ENCODE measurements around the gene VENTX.

The VENTX gene

DNA sequence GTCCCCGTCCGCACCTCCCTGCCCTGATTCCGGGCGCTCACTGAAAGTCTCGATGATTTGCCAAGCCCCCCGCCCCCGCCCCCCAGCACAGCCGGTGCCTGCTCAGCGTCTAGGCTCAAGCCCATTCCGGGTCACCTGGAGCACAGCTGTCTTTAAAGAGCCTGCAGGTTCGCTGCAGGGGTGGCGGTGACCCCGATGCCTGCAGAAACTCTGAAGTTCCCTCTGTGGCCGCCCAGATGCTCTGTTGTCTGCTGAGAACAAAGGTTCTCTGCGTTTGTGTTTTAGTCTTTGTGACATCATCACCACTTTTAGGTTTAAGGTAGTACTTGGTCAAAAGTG, 780 bp downstream of the VENTX start:
- no peak for DNase-seq

DNA sequence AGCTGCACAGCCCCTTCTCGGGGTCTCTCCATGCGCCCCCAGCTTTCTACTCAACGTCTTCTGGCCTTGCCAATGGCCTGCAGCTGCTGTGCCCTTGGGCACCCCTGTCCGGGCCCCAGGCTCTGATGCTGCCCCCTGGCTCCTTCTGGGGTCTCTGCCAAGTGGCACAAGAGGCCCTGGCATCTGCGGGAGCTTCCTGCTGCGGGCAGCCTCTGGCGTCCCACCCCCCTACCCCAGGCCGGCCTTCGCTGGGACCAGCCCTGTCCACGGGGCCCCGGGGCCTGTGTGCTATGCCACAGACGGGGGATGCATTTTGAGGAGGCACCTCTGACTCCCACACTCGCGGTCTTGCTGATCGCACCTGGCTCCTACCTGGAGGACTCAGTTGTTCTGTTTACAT, 2.3 kb downstream of the VENTX start:
- no peak for DNase-seq

DNA sequence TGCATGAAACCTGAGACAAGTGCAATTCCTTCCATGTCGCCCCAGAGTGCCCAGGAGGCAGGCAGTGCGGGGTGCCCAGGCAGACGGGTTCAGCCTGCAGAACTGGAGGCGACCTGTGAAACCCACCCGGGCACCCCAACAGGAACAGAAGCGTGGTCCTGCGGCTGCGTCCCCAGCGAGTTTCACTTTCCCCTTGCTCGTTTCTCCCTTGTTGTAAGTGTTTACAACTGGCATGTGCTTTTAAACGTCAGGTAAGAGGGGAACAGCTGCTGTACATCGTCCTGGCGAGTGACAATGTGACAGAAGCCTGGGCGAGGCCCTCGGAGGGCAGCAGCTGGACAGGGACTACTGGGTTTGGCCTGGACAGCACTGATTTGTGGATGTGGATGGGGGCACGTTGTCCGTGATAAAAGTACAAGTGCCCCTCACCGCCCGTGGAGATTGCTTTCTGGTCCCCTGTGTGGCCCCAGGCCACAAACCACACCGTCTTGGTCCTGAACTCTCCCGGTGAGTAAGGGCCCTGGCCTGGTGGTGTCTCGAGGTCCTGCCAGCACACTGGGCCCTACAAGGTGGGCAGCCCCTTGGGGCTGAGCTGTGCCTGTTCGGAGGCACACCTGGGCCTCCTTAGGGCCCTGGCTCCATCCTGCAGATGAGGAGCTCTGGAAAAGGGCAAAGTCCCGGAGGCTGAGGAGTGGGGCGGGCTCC, 4.0 kb downstream of the VENTX start:
- peak; percentile 20 for DNase-seq

DNA sequence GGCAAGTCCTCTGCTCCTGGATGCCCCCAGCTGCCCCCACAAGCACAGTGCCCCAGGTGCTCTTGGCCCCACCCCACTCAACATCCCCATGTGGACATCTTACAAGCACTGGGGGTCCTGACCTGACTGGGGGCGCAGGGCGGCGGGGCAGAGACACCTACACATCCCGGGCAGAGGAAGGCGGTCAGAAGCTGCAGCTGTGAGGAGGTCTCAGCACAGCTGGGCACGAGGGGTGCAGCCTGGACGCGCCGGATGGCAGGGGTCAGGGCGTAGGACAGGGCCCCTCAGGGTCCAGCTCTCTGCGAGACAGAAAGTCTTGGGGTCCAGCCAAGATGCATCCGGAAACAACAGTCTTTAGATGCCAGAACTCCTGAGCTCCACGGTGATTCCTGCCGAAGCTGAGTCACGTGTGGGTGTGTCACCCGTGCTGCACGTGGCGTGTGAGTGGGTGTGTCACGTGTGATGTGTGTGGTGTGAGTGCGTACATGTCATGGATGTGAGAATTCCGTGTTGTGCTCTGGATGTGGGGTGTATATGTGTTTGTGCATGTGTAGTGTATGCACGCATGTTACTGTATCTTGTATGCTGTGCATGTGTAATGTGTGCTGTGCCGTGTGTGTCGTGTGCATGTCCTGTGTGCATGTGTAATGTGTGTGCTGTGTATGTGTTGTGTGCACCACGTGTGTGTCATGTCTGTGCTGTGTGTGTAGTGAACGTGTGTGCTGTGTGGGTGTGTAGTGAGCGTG, 5.1 kb downstream of the VENTX start:
- DNase-seq = no peak

DNA sequence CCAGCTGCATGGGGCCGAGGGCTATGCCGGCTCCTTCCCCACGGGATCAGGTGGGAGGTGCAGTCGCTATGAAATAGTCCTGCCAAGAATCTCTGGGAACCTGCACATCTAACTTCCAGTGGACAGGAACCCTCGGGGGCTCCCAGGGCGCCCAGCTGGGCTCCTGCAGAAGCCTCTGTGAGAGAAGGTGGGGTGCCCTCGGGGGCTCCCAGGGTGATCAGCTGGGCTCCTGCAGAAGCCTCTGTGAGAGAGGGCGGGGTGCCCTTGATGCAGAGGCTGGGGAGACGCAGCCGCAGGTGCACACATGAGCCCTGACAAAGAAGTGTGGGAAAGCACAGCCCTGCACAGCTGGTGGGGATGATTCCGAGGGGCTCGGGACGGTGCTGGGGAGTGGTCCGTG, 5.9 kb downstream of the VENTX start:
- DNase-seq = no peak

DNA sequence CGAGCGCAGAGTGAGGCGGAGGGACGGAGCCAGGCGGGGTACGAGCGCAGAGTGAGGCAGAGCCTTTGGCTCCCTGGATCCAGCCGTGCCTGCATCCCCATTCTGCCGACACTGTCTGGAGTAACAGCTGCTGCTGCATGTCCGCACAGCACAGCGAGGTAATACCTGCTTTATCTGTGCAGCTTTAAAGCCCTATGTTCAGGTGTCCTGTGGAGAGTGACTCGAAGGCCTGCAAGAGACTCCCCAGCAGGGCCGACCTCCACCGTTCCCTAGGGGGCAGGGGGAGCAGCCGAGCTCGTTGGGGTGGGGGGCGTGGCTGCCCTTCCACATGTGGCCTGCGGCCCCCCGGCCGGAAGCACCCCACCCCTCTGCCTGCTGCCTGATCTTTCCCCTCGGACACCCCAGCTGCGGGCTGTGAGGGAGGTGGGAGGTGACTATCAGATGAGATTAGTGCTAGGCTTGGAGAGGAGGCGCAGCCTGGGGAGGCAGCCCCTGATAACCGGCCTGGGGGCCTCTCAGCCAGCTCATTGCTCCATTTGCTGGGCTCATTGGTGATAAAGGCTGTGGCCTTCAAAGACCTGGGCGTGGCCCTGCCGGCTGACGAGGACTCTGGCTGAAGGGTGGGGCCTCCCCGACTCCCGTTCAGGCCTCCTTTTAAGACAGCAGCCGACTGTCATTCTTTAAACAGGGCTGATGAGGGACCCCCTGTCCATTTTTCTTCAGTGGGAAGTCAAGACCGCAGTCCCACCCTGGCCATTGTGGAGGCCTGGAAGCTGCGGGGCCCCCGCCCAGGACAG, 8.0 kb downstream of the VENTX start:
- DNase-seq = no peak

DNA sequence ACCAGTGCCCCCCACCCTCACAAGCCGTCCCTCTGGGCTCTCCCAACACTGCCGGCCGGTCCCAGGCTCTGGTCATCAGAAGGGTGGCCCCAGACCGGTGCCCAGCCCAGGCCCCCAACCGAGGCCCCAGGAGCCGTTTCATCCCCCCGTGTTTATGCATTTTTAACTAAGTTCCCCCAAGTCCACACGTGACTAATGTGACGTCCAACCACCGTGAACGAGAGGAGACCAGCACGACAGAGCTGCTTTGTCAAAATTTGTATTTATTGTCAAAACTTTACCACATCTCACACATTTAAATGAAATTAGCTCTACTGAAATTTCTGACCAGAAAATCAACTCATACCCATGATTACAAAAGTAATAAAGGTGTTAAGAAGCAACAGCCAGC, 8.6 kb downstream of the VENTX start:
- no peak for DNase-seq

DNA sequence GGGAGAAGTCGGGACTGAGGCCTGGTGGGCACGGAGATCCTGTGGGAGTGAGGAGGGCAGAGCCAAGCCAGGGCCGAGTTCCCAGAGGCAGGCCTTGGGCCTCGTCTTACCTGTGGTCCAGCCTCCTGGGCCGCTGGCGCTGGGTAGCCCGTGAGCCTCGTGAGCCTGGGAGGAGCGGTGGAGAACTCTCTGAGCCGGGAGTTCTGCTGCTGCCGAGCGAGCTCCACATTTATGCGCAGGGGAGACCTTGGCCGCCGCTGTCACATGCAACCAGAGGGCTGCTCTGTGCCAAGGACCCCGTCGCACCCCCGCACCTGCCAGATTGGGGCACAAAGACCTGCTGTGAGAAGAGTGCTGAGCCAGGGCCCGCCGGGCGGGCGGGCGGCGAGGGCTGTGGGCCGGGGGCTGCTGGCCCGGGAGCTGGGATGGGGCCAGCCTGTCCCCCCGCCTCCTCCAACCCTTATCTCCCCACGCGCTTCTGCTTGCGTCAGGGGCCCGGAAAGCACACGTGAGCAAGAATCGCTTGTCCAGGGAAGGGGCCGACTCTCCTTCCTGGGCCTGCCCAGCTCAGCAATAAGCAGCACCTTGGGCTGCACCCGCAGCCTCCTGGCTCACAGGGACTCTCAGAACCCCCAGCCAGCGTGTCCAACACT, 10.2 kb downstream of the VENTX start:
- DNase-seq = no peak

DNA sequence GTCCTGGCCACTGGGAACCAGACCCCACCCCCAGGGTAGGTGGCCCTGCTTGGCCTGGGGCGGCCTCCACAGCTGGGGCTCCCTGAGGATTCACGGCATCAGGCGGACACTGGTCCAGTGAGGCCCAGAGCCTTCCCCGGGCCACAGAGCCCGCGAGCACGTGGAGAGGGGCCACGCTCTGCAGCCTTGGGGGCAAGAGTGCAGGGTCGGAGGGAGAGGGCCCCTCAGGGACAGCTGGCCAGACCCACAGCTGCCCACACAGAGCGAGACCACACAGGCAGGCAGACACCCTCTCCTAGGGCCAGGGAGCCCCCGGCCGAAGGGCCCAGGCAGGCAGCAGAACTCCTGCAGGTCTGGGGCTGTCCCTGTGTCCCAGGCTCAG, 10.7 kb downstream of the VENTX start:
- no peak for DNase-seq

DNA sequence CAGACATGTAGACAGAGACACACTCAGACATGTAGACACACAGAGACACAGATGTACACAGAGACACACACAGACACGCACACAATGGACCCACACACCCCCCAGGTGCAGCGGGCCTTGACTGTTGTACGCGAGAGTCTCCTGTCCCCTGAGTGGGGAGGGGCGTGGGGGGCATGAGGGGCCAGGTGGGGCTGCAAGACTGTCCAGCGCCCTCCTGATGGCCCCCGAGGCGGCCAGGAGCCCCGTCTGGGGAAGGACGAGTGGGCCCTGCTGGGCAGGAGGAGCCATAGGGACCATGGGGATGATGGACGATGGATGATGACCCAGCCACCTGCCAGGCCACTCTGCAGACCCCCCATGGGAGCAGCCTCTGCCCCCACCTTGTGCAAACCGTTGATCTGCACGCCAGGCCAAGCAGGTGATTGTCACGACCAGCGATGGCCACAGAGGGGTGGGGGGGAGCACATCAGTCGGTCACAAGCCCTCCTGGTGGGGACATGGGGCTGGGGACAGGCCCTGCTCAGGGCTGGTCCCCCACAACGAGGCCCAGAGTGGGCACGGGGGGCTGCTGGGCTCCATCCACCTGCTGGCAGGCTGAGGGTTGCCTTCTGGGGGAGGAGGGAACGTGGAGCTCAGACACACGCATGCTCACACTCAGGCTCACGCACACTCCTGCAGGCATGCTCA, 11.6 kb downstream of the VENTX start:
- no peak for DNase-seq

DNA sequence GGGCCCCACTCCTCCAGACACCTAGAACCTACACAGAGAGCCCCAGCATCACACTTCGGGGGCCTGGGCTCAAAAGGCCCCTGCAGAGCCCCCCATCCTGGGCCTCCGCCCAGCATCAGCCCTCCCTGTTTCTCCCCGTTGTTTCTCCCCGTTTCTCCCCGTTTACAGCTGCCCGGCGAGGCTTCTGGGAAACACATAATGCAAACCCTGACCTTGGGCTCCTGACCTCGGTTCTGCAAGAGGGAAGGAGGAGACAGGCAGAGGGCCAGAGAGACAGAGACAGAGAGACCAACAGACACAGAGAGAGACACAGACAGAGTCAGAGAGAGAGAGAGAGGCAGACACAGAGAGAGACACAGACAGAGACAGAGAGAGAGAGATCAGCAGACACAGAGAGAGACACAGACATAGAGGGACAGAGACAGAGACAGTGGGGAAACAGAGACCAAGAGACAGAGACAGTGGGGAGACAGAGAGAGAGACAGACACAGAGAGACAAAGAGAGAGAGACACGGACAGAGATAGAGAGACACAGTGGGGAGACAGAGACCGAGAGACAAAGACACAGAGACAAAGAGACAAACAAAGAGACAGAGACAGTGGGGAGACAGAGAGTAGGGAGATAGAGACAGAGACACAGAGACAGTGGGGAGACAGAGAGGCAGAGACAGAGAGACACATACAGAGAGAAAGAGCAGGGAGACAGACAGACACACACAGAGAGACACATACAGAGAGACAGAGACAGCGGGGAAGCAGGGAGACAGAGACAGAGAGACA, 12.5 kb downstream of the VENTX start:
- DNase-seq = no peak

DNA sequence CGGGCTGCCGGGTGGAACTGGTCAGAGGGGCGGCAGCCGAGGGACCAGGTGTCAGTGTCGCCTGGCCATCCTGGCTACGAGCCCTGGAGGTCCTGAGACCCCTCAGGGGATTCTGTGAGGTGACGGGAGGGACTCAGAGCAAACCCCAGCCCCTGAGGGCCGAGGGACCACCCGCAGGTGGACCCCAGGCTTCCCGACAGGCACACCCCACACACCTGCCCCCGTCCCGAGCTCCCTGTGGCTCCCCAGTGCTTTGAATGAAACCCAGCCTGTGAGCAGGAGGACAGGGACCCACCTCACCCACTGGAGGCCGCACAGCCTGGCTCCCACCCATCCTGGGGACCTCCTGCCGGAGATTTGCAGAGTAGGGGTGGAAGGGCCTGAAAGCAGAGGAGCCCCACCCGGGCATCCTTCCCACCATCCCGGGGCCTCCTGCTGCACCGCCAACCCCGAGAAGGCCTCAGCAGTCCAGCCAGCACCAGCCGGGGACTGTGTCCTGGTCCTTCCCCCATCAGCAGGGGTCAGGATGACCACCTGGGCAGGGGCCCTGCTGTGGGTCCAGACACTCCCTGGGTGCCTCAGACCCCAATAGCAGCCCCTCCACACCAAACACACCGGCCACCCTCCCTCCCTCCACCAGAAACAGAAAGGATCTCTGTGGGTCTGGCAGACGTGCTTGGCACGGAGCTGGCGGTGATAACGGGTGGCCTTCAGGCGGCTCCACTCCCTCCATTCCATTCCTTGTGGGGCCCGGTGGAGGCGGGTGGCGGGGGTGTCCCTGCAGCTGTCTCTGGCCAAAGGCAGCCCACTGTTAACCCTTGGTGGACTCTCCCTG, 13.9 kb downstream of the VENTX start:
- peak; percentile 38 for DNase-seq

DNA sequence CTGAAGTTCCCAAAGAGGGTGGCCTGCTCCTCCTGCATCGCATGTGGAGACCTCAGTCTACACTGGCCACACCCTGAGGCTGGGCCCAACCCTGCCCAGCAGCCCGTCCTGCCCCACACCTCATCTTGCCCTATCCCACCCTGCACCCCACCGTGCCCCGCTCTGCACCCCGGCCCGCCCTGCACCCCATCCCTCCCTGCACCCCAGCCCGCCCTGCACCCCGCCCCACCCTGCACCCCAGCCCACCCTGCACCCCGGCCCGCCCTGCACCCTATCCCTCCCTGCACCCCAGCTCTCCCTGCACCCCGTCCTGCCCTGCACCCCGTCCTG, 14.5 kb downstream of the VENTX start:
- DNase-seq = no peak

DNA sequence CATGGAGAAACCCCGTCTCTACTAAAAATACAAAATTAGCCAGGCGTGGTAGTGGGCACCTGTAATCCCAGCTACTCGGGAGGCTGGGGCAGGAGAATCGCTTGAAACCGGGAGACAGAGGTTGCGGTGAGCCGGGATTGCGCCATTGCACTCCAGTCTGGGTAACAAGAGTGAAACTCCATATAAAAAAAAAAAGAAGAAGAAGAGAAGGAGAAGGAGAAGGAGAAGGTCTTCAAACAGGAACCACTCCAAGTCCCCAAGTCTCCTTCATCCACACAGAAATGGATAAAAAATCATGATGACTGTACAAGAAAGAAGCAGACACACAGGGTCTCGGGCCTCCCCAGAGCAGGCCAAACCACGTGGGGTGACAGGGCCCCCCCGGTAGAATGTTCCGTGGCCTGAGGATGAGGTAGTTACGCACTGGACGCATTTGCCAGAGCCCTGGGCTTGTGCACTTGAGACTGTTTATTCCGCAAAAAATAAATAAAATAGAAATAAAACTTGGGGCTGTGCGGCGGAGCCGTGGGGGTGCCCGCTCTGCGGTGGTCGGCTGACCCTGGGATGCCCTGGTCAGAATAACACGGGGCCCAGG, 15.8 kb downstream of the VENTX start:
- DNase-seq = peak; percentile 90

DNA sequence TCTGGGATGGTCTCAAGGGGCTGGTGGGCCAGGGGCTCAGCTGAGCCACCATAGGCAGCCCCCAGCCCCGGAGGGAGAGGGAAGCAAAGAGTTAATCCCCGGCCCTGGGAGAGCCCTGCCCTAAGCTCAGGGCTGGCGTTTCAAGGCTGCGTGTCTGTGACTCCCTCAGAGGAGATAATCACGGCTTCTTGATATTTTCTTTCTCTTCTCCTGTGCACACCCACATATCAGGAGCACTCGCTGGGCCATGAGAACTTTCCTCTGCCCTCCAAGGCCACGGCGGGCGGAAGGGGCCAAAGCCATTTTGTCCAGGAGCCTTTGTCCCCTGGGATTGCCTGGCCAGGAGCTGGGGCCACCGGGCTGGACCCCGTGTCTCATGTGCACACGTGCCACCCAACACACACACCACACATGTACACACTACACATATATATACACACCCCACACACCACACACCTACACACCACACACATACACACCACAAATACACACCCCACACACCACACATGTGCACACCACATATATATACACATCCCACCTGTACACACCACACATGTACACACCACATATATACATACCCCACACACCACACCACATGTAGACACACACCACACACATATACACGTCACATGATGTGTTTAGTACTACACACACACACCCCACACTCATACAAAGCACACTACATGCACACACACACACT, 16.9 kb downstream of the VENTX start:
- no peak for DNase-seq

DNA sequence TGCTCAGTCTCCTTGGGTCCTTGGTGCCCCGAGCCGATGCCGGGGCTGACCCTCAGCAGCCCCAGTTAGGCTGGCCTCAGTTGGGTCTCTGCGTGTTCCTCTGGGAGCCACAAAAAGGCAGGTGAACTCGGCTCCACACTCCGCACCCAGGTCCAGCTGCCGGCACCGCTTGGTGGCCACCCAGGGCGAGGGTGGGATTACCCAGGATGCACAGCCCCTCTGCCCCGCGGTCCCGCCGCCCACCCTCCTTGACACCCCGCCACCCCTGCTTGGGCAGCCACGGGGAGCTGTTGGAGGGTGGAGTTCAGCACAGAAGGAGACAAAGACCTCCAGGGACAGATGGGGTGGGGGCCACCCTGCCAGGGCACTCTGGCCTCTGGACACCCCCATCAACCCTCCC, 17.7 kb downstream of the VENTX start:
- no peak for DNase-seq

DNA sequence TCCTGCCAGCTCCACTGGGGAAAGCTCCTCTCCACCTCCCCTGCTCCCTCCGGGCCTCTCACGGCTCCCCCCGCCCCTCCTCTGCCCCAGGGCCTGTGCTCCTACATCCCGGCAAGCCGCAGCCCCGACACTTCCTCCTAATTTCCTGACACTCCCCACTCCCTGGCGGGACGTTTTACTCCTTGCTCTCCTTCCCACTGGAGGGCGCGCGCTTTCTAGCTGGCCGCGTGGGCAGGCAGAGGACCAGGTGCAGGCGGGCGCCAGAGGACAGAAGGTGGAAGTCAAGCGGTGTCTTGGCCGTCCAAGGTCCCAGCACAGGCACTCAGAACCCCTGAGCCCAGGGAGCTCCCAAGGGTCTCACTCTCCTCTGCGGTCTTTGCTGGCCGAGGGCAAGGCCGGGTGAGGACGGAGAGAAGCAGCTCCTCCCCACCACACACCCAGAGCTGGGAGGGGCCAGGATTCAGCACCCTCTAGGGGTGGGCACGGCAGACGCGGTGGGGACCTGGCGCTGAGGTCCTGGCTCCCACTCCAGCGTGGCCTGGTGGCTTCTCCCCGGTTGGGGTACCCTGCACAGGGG, 19.9 kb downstream of the VENTX start:
- DNase-seq = peak; percentile 77

DNA sequence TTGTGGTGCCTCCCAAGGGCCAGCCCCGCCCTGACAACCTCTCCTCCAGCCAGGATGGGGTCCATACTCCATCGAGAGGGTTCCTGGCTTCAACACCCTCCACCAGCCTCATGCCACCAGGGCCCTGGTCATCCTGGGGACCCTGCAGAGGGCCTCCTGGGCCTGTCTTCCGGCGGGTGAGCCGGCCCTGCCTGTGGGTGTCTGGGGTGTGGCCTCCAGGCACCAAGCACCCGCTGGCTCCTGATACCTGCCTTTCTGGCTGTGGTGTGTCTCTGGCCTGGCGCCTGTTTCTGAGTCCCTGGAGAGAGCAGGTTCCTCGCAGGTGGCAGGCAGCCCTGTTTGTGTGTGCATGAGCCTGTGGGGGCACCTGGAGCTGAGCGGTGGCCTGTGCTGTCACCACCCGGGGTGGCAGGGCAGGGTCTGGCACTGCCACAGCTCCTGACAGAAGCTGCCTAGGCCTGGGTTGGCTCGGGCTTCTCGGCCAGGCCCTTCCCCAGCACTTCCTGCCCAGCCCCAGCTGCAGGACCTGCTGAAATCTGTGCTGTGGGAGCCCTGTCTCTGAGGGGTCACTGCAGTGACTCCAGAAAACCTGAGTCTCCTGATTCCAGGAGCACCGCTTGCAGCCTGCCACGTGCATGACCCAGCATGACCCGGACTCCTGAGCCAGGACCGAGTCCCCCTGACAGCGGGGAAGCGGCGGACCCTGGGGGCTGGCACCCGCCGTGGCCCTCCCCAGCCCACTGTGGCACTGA, 20.6 kb downstream of the VENTX start:
- DNase-seq = no peak

Data from MV-4-11 (cell line).